Suprapubic skin (tissue), 4 donors: Measurements from ENCODE around the gene ULK4.

Experiments used
- CTCF ChIP-seq, 2 donors: fragments of 200-600 bp in 1 of 2; fragments of 450-650 bp in 1 of 2; sonication (generic) in 1 of 2; IDR thresholded peaks; one replicate each; pipeline ENCODE4 v1.5.1; 2016 to 2019; ENCODE audit warnings: antibody characterized with exemption in 2 of 2, mild to moderate bottlenecking in 1 of 2, moderate library complexity in 1 of 2
- EP300 ChIP-seq: sonication (generic); formaldehyde crosslinking; IDR thresholded peaks from one replicate; pipeline ENCODE4 v1.6.1; 2017; ENCODE audit warnings: antibody characterized with exemption
- POLR2A ChIP-seq, 2 donors: fragments of 450-650 bp; IDR thresholded peaks; one replicate each; pipeline ENCODE4 v1.6.1; 2017; ENCODE audit warnings: antibody characterized with exemption in 2 of 2, mild to moderate bottlenecking in 2 of 2, moderate library complexity in 2 of 2
- POLR2AphosphoS5 ChIP-seq, 3 donors: sonication (generic); formaldehyde crosslinking; IDR thresholded peaks; one replicate each; pipeline ENCODE4 v1.6.1; 2017; ENCODE audit warnings: antibody characterized with exemption in 3 of 3

GRCh38 chr3:41234823-41235721 is 726.8 kb downstream of the ULK4 start:
- TF ChIP-seq CTCF (IDR thresholded peaks at IDR 0.05) (no peak), POLR2A (IDR thresholded peaks at IDR 0.05) (no peak), POLR2AphosphoS5 (IDR thresholded peaks at IDR 0.05) (no peak), EP300 (no peak)
